Colonic mucosa (tissue), 4 donors: Measurements from ENCODE around the gene TNIP1. TPM values are rescaled to one million over a fixed set of nuclear protein-coding genes. Genes with fewer than 3 reads are reported as not detected.

Source experiments
- DNase-seq: peaks from one replicate; pipeline ENCODE4 v3.0.0-alpha.2; 2020
- H3K27ac ChIP-seq: fragments of 200-600 bp; one replicate; pipeline ENCODE4 v1.8.0; 2021
- H3K27me3 ChIP-seq: fragments of 200-600 bp; one replicate; pipeline ENCODE4 v1.8.0; 2021
- H3K36me3 ChIP-seq: fragments of 200-600 bp; one replicate; pipeline ENCODE4 v1.8.0; 2021
- H3K4me1 ChIP-seq: fragments of 200-600 bp; one replicate; pipeline ENCODE4 v1.8.0; 2021; ENCODE audit warnings: mild to moderate bottlenecking
- H3K4me3 ChIP-seq: fragments of 200-600 bp; one replicate; pipeline ENCODE4 v1.8.0; 2021
- H3K9ac ChIP-seq, 2 donors: one replicate each; pipeline ENCODE4 v1.7.0; 2013; ENCODE audit warnings: control low read depth in 2 of 2, low read depth in 2 of 2, low read length in 2 of 2
- H3K9me3 ChIP-seq: fragments of 200-600 bp; one replicate; pipeline ENCODE4 v1.8.0; 2021
- CTCF ChIP-seq: fragments of 200-600 bp; IDR thresholded peaks from one replicate; pipeline ENCODE4 v1.8.0; 2022; ENCODE audit warnings: antibody characterized with exemption, mild to moderate bottlenecking
- intact Hi-C: fragments of 100-400 bp; cut with DNase I; formaldehyde crosslinking; loops from one replicate; pipeline ENCODE4 v1.14.1; 2022
- total RNA-seq, 2 donors: library from RNA; stranded (reverse); fragmentation: NEBNext Ultra II Directional in 1 of 2; extraction: Animal tissue kit (Norgen Biotek cat#: 25700) in 1 of 2; gene quantifications; one replicate each; pipeline ENCODE4 v1.2.1, GENCODE V29; 2021
- donor health status: healthy.
- donor health status: DM: no; HTN: no; CAD: no.
- donor health status: DM: no; HTN: no; CAD: no.

The TNIP1 gene
- total RNA-seq, 2 donors from 2014 or later = 153 to 220 TPM

- H3K9me3 ChIP-seq = no peaks in the 10 kb centered on the region
- H3K27ac ChIP-seq = no peak overlapping the region
- no peak for TF ChIP-seq CTCF
- no peaks in the 10 kb centered on the region for H3K36me3 ChIP-seq
- no peak overlapping the region for H3K9ac ChIP-seq
- intact Hi-C loops = loop anchor here (5.0 kb wide), 1 partner anchor 117 kb away; no protein-coding TSS in a partner anchor
- no peaks in the 10 kb centered on the region for H3K27me3 ChIP-seq
- H3K4me3 ChIP-seq = no peak overlapping the region
- H3K4me1 ChIP-seq = no peaks in the 10 kb centered on the region
- no peak for DNase-seq
Measured at GRCh38 chr5:151118913-151119575, 38.2 kb upstream of the TNIP1 start.

GRCh38 chr5:151115272-151115905 is 34.6 kb upstream of the TNIP1 start:
- TF ChIP-seq CTCF = peak; percentile 97
- H3K27ac ChIP-seq = no peak overlapping the region
- no peak overlapping the region for H3K4me3 ChIP-seq
- H3K36me3 ChIP-seq = no peaks in the 10 kb centered on the region
- no peaks in the 10 kb centered on the region for H3K27me3 ChIP-seq
- DNase-seq = peak; percentile 85
- no peaks in the 10 kb centered on the region for H3K9me3 ChIP-seq
- intact Hi-C loops = loop anchor here (1.0 to 5.0 kb wide), 2 partner anchors 64 to 113 kb away; no protein-coding TSS in a partner anchor
- H3K9ac ChIP-seq = no peak overlapping the region
- H3K4me1 ChIP-seq = no peaks in the 10 kb centered on the region

- no peak for TF ChIP-seq CTCF
- no peak for DNase-seq
- Histone ChIP-seq H3K36me3 (no peaks in the 10 kb centered on the region), H3K9me3 (no peaks in the 10 kb centered on the region), H3K27me3 (no peaks in the 10 kb centered on the region), H3K4me1 (no peaks in the 10 kb centered on the region), H3K9ac (no peak overlapping the region), H3K4me3 (no peak overlapping the region), H3K27ac (no peak overlapping the region)
- intact Hi-C loops = no loop called here
Measured at GRCh38 chr5:151113651-151114050, 32.8 kb upstream of the TNIP1 start.

GRCh38 chr5:151110992-151111391 is 30.2 kb upstream of the TNIP1 start:
- H3K4me1 ChIP-seq = peaks cover 5% of the 10 kb centered on the region
- no peak for DNase-seq
- intact Hi-C loops = no loop called here
- no peak overlapping the region for H3K4me3 ChIP-seq
- no peaks in the 10 kb centered on the region for H3K9me3 ChIP-seq
- TF ChIP-seq CTCF = no peak
- no peaks in the 10 kb centered on the region for H3K36me3 ChIP-seq
- no peaks in the 10 kb centered on the region for H3K27me3 ChIP-seq
- H3K27ac ChIP-seq = no peak overlapping the region
- H3K9ac ChIP-seq = no peak overlapping the region

GRCh38 chr5:151110122-151110681 is 29.4 kb upstream of the TNIP1 start:
- peaks cover 5% of the 10 kb centered on the region for H3K4me1 ChIP-seq
- no peaks in the 10 kb centered on the region for H3K9me3 ChIP-seq
- DNase-seq = no peak
- H3K27ac ChIP-seq = no peak overlapping the region
- H3K27me3 ChIP-seq = no peaks in the 10 kb centered on the region
- H3K36me3 ChIP-seq = no peaks in the 10 kb centered on the region
- H3K9ac ChIP-seq = peak overlapping the region in 1 of 2 donors; percentile 15
- intact Hi-C loops = no loop called here
- H3K4me3 ChIP-seq = no peak overlapping the region
- no peak for TF ChIP-seq CTCF
